ENCODE measurements around the gene PTPRD.

Gene PTPRD

GRCh38 chr9:8903077-8903476 lies 1709.7 kb downstream of the PTPRD start:
- no peak for DNase-seq (ENCODE audit: low read depth)

GRCh38 chr9:8901146-8901545 lies 1711.7 kb downstream of the PTPRD start:
- no peak for DNase-seq (ENCODE audit: low read depth)

GRCh38 chr9:8899511-8899910 lies 1713.3 kb downstream of the PTPRD start:
- no peak for DNase-seq (ENCODE audit: low read depth)

GRCh38 chr9:8895861-8896224 lies 1717.0 kb downstream of the PTPRD start:
- no peak for DNase-seq (ENCODE audit: low read depth)

GRCh38 chr9:8895106-8895860 lies 1717.5 kb downstream of the PTPRD start:
- DNase-seq (ENCODE audit: low read depth), result no peak

GRCh38 chr9:8890695-8891094 lies 1722.1 kb downstream of the PTPRD start:
- DNase-seq (ENCODE audit: low read depth), result no peak

GRCh38 chr9:8889100-8889499 lies 1723.7 kb downstream of the PTPRD start:
- DNase-seq (ENCODE audit: low read depth), result no peak

GRCh38 chr9:8888591-8888990 lies 1724.2 kb downstream of the PTPRD start:
- no peak for DNase-seq (ENCODE audit: low read depth)

- no peak for DNase-seq (ENCODE audit: low read depth)
Observed at GRCh38 chr9:8887369-8887768, 1725.4 kb downstream of the PTPRD start.

- no peak for DNase-seq (ENCODE audit: low read depth)
Observed at GRCh38 chr9:8883321-8883720, 1729.5 kb downstream of the PTPRD start.

- DNase-seq (ENCODE audit: low read depth), result no peak
Observed at GRCh38 chr9:8880060-8880459, 1732.7 kb downstream of the PTPRD start.

GRCh38 chr9:8879284-8879683 lies 1733.5 kb downstream of the PTPRD start:
- DNase-seq (ENCODE audit: low read depth), result no peak

- DNase-seq (ENCODE audit: low read depth), result no peak
Observed at GRCh38 chr9:8877753-8878494, 1734.9 kb downstream of the PTPRD start.

- DNase-seq (ENCODE audit: low read depth), result no peak
Observed at GRCh38 chr9:8876303-8876702, 1736.5 kb downstream of the PTPRD start.

GRCh38 chr9:8874482-8874881 lies 1738.3 kb downstream of the PTPRD start:
- no peak for DNase-seq (ENCODE audit: low read depth)

- DNase-seq (ENCODE audit: low read depth), result no peak
Observed at GRCh38 chr9:8872802-8873201, 1740.0 kb downstream of the PTPRD start.

- DNase-seq (ENCODE audit: low read depth), result no peak
Observed at GRCh38 chr9:8871796-8872445, 1740.9 kb downstream of the PTPRD start.

GRCh38 chr9:8871396-8871795 lies 1741.4 kb downstream of the PTPRD start:
- DNase-seq (ENCODE audit: low read depth), result no peak

- no peak for DNase-seq (ENCODE audit: low read depth)
Observed at GRCh38 chr9:8869812-8870211, 1743.0 kb downstream of the PTPRD start.

GRCh38 chr9:8868632-8869031 lies 1744.2 kb downstream of the PTPRD start:
- no peak for DNase-seq (ENCODE audit: low read depth)

- no peak for DNase-seq (ENCODE audit: low read depth)
Observed at GRCh38 chr9:8867148-8867547, 1745.7 kb downstream of the PTPRD start.

- DNase-seq (ENCODE audit: low read depth), result no peak
Observed at GRCh38 chr9:8864545-8864896, 1748.3 kb downstream of the PTPRD start.

- no peak for DNase-seq (ENCODE audit: low read depth)
Observed at GRCh38 chr9:8863886-8864544, 1748.8 kb downstream of the PTPRD start.
